Measurements from ENCODE around the gene ATXN10.

Gene ATXN10

GRCh38 chr22:45860201-45860600 lies 188.6 kb downstream of the ATXN10 start:
- Histone ChIP-seq H3K9me3 (ENCODE audit: severe bottlenecking) (no peaks in the 10 kb centered on the region), H3K4me3 (ENCODE audit: low read depth, low read length) (no peak overlapping the region), H3K36me3 (no peaks in the 10 kb centered on the region), H3K27me3 (ENCODE audit: insufficient read depth, low read depth, severe bottlenecking) (peaks cover 9% of the 10 kb centered on the region), H3K27ac (no peak overlapping the region)
- TF ChIP-seq CTCF (IDR thresholded peaks at IDR 0.05; ENCODE audit: low read depth, low read length), result no peak
- DNase-seq, result no peak

GRCh38 chr22:45861259-45861658 lies 189.6 kb downstream of the ATXN10 start:
- Histone ChIP-seq H3K4me3 (ENCODE audit: low read depth, low read length) (no peak overlapping the region), H3K27ac (no peak overlapping the region), H3K9me3 (ENCODE audit: severe bottlenecking) (no peaks in the 10 kb centered on the region), H3K36me3 (no peaks in the 10 kb centered on the region), H3K27me3 (ENCODE audit: insufficient read depth, low read depth, severe bottlenecking) (peaks cover 19% of the 10 kb centered on the region)
- TF ChIP-seq CTCF (IDR thresholded peaks at IDR 0.05; ENCODE audit: low read depth, low read length), result no peak
- DNase-seq, result no peak

- no peak overlapping the region for H3K4me3 ChIP-seq (ENCODE audit: low read depth, low read length)
- H3K27me3 ChIP-seq (ENCODE audit: insufficient read depth, low read depth, severe bottlenecking), result peaks cover 48% of the 10 kb centered on the region
- peak; percentile 85 for DNase-seq
- H3K9me3 ChIP-seq (ENCODE audit: severe bottlenecking), result no peaks in the 10 kb centered on the region
- no peaks in the 10 kb centered on the region for H3K36me3 ChIP-seq
- peak; percentile 87 for TF ChIP-seq CTCF (IDR thresholded peaks at IDR 0.05; ENCODE audit: low read depth, low read length)
- H3K27ac ChIP-seq, result no peak overlapping the region
These were observed 192.5 kb downstream of the ATXN10 start for GRCh38 chr22:45863981-45864751.

GRCh38 chr22:45864959-45865476 lies 193.4 kb downstream of the ATXN10 start:
- Histone ChIP-seq H3K9me3 (ENCODE audit: severe bottlenecking) (no peaks in the 10 kb centered on the region), H3K27ac (no peak overlapping the region), H3K4me3 (ENCODE audit: low read depth, low read length) (no peak overlapping the region), H3K27me3 (ENCODE audit: insufficient read depth, low read depth, severe bottlenecking) (peaks cover 53% of the 10 kb centered on the region), H3K36me3 (no peaks in the 10 kb centered on the region)
- DNase-seq, result no peak
- no peak for TF ChIP-seq CTCF (IDR thresholded peaks at IDR 0.05; ENCODE audit: low read depth, low read length)

- no peak for DNase-seq
- no peak overlapping the region for H3K4me3 ChIP-seq (ENCODE audit: low read depth, low read length)
- H3K27ac ChIP-seq, result no peak overlapping the region
- H3K36me3 ChIP-seq, result no peaks in the 10 kb centered on the region
- no peaks in the 10 kb centered on the region for H3K9me3 ChIP-seq (ENCODE audit: severe bottlenecking)
- peaks cover 53% of the 10 kb centered on the region for H3K27me3 ChIP-seq (ENCODE audit: insufficient read depth, low read depth, severe bottlenecking)
- TF ChIP-seq CTCF (IDR thresholded peaks at IDR 0.05; ENCODE audit: low read depth, low read length), result no peak
These were observed 194.0 kb downstream of the ATXN10 start for GRCh38 chr22:45865561-45866125.
